GM12878 (cell line): ENCODE measurements around the gene CHMP4A. TPM values are rescaled to one million over a fixed set of nuclear protein-coding genes. Genes with fewer than 3 reads are reported as not detected.

Experiments used
- ATAC-seq: fragments of 200-7000 bp; cut with Tn5 transposase; 3 replicates; pipeline ENCODE4 v1.9.1; 2020; ENCODE audit warnings: mild to moderate bottlenecking, moderate library complexity
- BruUV-seq: library from RNA; stranded (reverse); fragments of 400-500 nt; replicated peaks from 2 replicates; lab custom pipeline; 2021; lab: Mats Ljungman, UMichigan
- CTCF ChIA-PET: fragments of 300-600 bp; sonication (Branson Sonifier 250); formaldehyde crosslinking; extraction: SDS; loops from one replicate; lab custom pipeline; 2021; ENCODE audit warnings: inconsistent platforms; lab: Yijun Ruan, JAX
- POLR2A ChIA-PET: fragments of 350-600 bp; formaldehyde crosslinking; extraction: SDS; loops from one replicate; lab custom pipeline; 2021; ENCODE audit warnings: inconsistent platforms; lab: Charles Lee
- RAD21 ChIA-PET: fragments of 300-600 bp; sonication (Branson Sonifier 250); formaldehyde crosslinking; loops from one replicate; lab custom pipeline; 2023; ENCODE audit warnings: antibody characterized with exemption; ENCODE audit not compliant: unreplicated experiment; lab: Charles Lee
- SMC1A ChIA-PET: fragments of 300-600 bp; sonication (Branson Sonifier 250); formaldehyde crosslinking; loops from one replicate; lab custom pipeline; 2023; ENCODE audit not compliant: unreplicated experiment, uncharacterized antibody; lab: Charles Lee
- DNase-seq: peaks from one replicate; pipeline ENCODE4 v3.0.0-alpha.2; 2011; ENCODE audit warnings: low read depth, low spot score
- FAIRE-seq: peaks from 3 replicates; lab custom pipeline; 2011; peaks lifted over from hg19 to GRCh38; lab: Jason Lieb, UNC
- H2AFZ ChIP-seq: 2 replicates; pipeline ENCODE4 v1.6.0; 2011; ENCODE audit warnings: low read depth, low read length, control low read depth; ENCODE audit not compliant: control insufficient read depth
- H3K27ac ChIP-seq: 2 replicates; pipeline ENCODE4 v1.5.1; 2011; ENCODE audit warnings: control low read depth; ENCODE audit not compliant: control insufficient read depth, insufficient read depth
- H3K27me3 ChIP-seq, 2 experiments: replicated peaks in 1 of 2; 2 replicates each; pipeline versions ENCODE4 v1.6.0 to v1.6.1; 2011; ENCODE audit warnings: low read length in 1 of 2; ENCODE audit not compliant: control insufficient read depth in 2 of 2, insufficient read depth in 2 of 2
- H3K36me3 ChIP-seq, 2 experiments: 2 replicates each; pipeline ENCODE4 v1.5.1; 2011; ENCODE audit warnings: low read length in 1 of 2; ENCODE audit not compliant: control insufficient read depth in 2 of 2, insufficient read depth in 2 of 2
- H3K4me1 ChIP-seq: 2 replicates; pipeline ENCODE4 v1.6.1; 2011; ENCODE audit warnings: mild to moderate bottlenecking, low read length, moderate library complexity, mixed read lengths; ENCODE audit not compliant: control insufficient read depth, insufficient read depth
- H3K4me2 ChIP-seq: 2 replicates; pipeline ENCODE4 v1.6.0; 2011; ENCODE audit warnings: control low read depth; ENCODE audit not compliant: control insufficient read depth, insufficient read depth
- H3K4me3 ChIP-seq: fragments of 200-600 bp; sonication (generic); 2 replicates; pipeline ENCODE4 v1.5.1; 2016
- H3K79me2 ChIP-seq: 2 replicates; pipeline ENCODE4 v1.6.0; 2011; ENCODE audit warnings: low read length; ENCODE audit not compliant: control insufficient read depth, insufficient read depth
- H3K9ac ChIP-seq: 2 replicates; pipeline ENCODE4 v1.8.0; 2011; ENCODE audit warnings: low read length, control low read depth, mixed read lengths; ENCODE audit not compliant: control insufficient read depth, insufficient read depth
- H3K9me3 ChIP-seq: replicated peaks from 3 replicates; pipeline ENCODE4 v1.5.1; 2011; ENCODE audit warnings: mild to moderate bottlenecking, low read length; ENCODE audit not compliant: control insufficient read depth, insufficient read depth
- H4K20me1 ChIP-seq: 2 replicates; pipeline ENCODE4 v1.6.0; 2011; ENCODE audit not compliant: control insufficient read depth, insufficient read depth
- E4F1 ChIP-seq: fragments of 450-650 bp; IDR thresholded peaks from 2 replicates; pipeline ENCODE4 v1.6.1; 2018; ENCODE audit warnings: borderline replicate concordance, mild to moderate bottlenecking; ENCODE audit not compliant: partially characterized antibody
- FOXM1 ChIP-seq: IDR thresholded peaks from 2 replicates; pipeline ENCODE4 v1.6.1; 2012; ENCODE audit warnings: low read depth, mild to moderate bottlenecking, inconsistent platforms, low read length, moderate library complexity
- IRF3 ChIP-seq: fragments of 450-650 bp; IDR thresholded peaks from 2 replicates; pipeline ENCODE4 v1.6.1; 2014; ENCODE audit warnings: mild to moderate bottlenecking
- MTA2 ChIP-seq: fragments of 450-650 bp; IDR thresholded peaks from 2 replicates; pipeline ENCODE4 v1.6.1; 2016; ENCODE audit warnings: low read depth, mild to moderate bottlenecking, moderate library complexity
- MYB ChIP-seq: fragments of 150-350 bp; IDR thresholded peaks from 2 replicates; pipeline ENCODE4 v1.6.1; 2014; ENCODE audit warnings: mild to moderate bottlenecking, low read depth, low read length, borderline replicate concordance
- NFYB ChIP-seq: IDR thresholded peaks from 2 replicates; pipeline ENCODE4 v1.6.1; 2011; ENCODE audit warnings: low read depth, mild to moderate bottlenecking, low read length, improper control_type of control experiment, moderate library complexity; ENCODE audit not compliant: insufficient read depth
- SIX5 ChIP-seq: IDR thresholded peaks from 2 replicates; pipeline ENCODE4 v1.6.1; 2011; ENCODE audit warnings: mild to moderate bottlenecking, low read depth, low read length, moderate library complexity; ENCODE audit not compliant: severe bottlenecking
- SMAD5 ChIP-seq: IDR thresholded peaks from 2 replicates; pipeline ENCODE4 v1.6.1; 2016; ENCODE audit warnings: antibody characterized with exemption, low read depth
- SMC3 ChIP-seq: IDR thresholded peaks from 2 replicates; pipeline ENCODE4 v1.6.1; 2011; ENCODE audit warnings: low read length, improper control_type of control experiment, borderline replicate concordance
- TARDBP ChIP-seq: IDR thresholded peaks from 2 replicates; pipeline ENCODE4 v1.6.1; 2016; ENCODE audit warnings: borderline replicate concordance
- YY1 ChIP-seq: IDR thresholded peaks from 2 replicates; pipeline ENCODE4 v1.6.1; 2011; ENCODE audit warnings: low read depth, mild to moderate bottlenecking, low read length
- ZNF217 ChIP-seq: fragments of 450-650 bp; IDR thresholded peaks from 2 replicates; pipeline ENCODE4 v1.6.1; 2017; ENCODE audit warnings: antibody characterized with exemption, mild to moderate bottlenecking
- ZNF622 ChIP-seq: fragments of 450-650 bp; IDR thresholded peaks from 2 replicates; pipeline ENCODE4 v1.6.1; 2017; ENCODE audit warnings: mild to moderate bottlenecking, inconsistent platforms
- ZSCAN29 ChIP-seq: fragments of 450-650 bp; IDR thresholded peaks from 2 replicates; pipeline ENCODE4 v1.6.1; 2017; ENCODE audit warnings: mild to moderate bottlenecking, moderate library complexity
- ZZZ3 ChIP-seq: IDR thresholded peaks from 2 replicates; pipeline ENCODE4 v1.6.1; 2011; ENCODE audit warnings: low read depth; ENCODE audit not compliant: control insufficient read depth, insufficient read length
- WGBS: methylation state at CpG from one replicate; pipeline ENCODE4 v1.1.6; 2016; ENCODE audit warnings: low lambda C conversion rate; ENCODE audit not compliant: insufficient replicate concordance, insufficient coverage; ENCODE audit errors: missing lambda C conversion rate; 5-methylcytosine and 5-hydroxymethylcytosine counted together
- in situ Hi-C: fragments of 300-500 bp; cut with MboI; formaldehyde crosslinking; loops from 9 replicates; pipeline ENCODE4 v1.14.3; 2018; ENCODE audit warnings: mixed read lengths
- intact Hi-C: fragments of 100-400 bp; cut with micrococcal nuclease; formaldehyde crosslinking; loops from one replicate; pipeline ENCODE4 v1.14.2; 2022; ENCODE audit not compliant: unreplicated experiment
- polyA plus RNA-seq, 11 experiments: library from polyadenylated mRNA; depleted of rRNA in 4 of 11; unstranded in 6 of 11; stranded (reverse) in 5 of 11; fragments of >200 nt; fragmentation: Nextera tagmentation in 4 of 11; fragmentation: Illumina TruSeq in 1 of 11; extraction: Ambion mirVana in 4 of 11; extraction: Trizol in 1 of 11; gene quantifications; 1 replicate in 1 of 11; 2 replicates in 10 of 11; pipeline versions ENCODE4 v1.2.1 to v1.2.3, GENCODE V29; 2011 to 2016; ENCODE audit warnings: inconsistent platforms in 2 of 11, missing spikeins in 2 of 11, low read depth in 1 of 11
- total RNA-seq, 4 experiments: library from RNA; depleted of rRNA in 3 of 4; stranded (reverse); fragments of >200 nt in 3 of 4; fragmentation: Illumina TruSeq in 1 of 4; extraction: Trizol in 1 of 4; gene quantifications; 2 replicates each; pipeline versions ENCODE4 v1.2.1 to v1.2.3, GENCODE V29; 2013 to 2021
- TF ChIP-seq, protein P1 (sequence below): IDR thresholded peaks from 2 replicates; pipeline ENCODE4 v1.6.1; 2012; ENCODE audit warnings: mild to moderate bottlenecking, low read depth, low read length

The CHMP4A gene
- total and polyA plus RNA-seq, 10 of the 15 experiments (the other 5 are each of a cell fraction or from before 2014, with no cell fraction given) = 35.5 to 151 (median 84.7) TPM

- TF ChIP-seq YY1 = no peak
- no peak for TF ChIP-seq ZNF217
- TF ChIP-seq MTA2 = no peak
- TF ChIP-seq FOXM1 = no peak
- TF ChIP-seq SMC3 = no peak
- no peak for TF ChIP-seq ZSCAN29
- no peak for TF ChIP-seq SIX5
- no peak for TF ChIP-seq TARDBP
- no peak for TF ChIP-seq E4F1
- no peak for TF ChIP-seq NFYB
- TF ChIP-seq, protein P1, sequence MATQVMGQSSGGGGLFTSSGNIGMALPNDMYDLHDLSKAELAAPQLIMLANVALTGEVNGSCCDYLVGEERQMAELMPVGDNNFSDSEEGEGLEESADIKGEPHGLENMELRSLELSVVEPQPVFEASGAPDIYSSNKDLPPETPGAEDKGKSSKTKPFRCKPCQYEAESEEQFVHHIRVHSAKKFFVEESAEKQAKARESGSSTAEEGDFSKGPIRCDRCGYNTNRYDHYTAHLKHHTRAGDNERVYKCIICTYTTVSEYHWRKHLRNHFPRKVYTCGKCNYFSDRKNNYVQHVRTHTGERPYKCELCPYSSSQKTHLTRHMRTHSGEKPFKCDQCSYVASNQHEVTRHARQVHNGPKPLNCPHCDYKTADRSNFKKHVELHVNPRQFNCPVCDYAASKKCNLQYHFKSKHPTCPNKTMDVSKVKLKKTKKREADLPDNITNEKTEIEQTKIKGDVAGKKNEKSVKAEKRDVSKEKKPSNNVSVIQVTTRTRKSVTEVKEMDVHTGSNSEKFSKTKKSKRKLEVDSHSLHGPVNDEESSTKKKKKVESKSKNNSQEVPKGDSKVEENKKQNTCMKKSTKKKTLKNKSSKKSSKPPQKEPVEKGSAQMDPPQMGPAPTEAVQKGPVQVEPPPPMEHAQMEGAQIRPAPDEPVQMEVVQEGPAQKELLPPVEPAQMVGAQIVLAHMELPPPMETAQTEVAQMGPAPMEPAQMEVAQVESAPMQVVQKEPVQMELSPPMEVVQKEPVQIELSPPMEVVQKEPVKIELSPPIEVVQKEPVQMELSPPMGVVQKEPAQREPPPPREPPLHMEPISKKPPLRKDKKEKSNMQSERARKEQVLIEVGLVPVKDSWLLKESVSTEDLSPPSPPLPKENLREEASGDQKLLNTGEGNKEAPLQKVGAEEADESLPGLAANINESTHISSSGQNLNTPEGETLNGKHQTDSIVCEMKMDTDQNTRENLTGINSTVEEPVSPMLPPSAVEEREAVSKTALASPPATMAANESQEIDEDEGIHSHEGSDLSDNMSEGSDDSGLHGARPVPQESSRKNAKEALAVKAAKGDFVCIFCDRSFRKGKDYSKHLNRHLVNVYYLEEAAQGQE = no peak
- TF ChIP-seq IRF3 = no peak
- no peak for TF ChIP-seq MYB
- TF ChIP-seq ZNF622 = no peak
- no peak for TF ChIP-seq SMAD5
- no peak for TF ChIP-seq ZZZ3
- H3K9me3 ChIP-seq = no peaks in the 10 kb centered on the region
- 98% methylated on average over 3 of the region's 3 CpGs for WGBS
- no peak for ATAC-seq
- peaks cover 35% of the 10 kb centered on the region for H3K79me2 ChIP-seq
- no peak overlapping the region for H2AFZ ChIP-seq
- no TSS peak for BruUV-seq
- no peak for DNase-seq
- peak overlapping the region; percentile 87 for H3K4me3 ChIP-seq
- H3K27me3 ChIP-seq = no peaks in the 10 kb centered on the region
- intact Hi-C loops (no loop called here), in situ Hi-C loops (no loop called here)
- FAIRE-seq = no peak
- no peak overlapping the region for H3K9ac ChIP-seq
- peaks cover 4 to 36% of the 10 kb centered on the region in 2 experiments for H3K36me3 ChIP-seq
- H3K27ac ChIP-seq = no peak overlapping the region
- H4K20me1 ChIP-seq = no peaks in the 10 kb centered on the region
- SMC1A ChIA-PET = interaction anchor here (0.8 to 2.8 kb wide), 8 partner anchors 8 to 45 kb away, joined by 3 to 12 read pairs (median 4); partner anchors contain the start of genes MDP1, RABGGTA and TINF2
- peaks cover 14% of the 10 kb centered on the region for H3K4me1 ChIP-seq
- RAD21 ChIA-PET = interaction anchor here (0.9 to 2.3 kb wide), 4 partner anchors 8 to 139 kb away, joined by 3 to 13 read pairs (median 4); partner anchors contain the start of gene TINF2
- POLR2A ChIA-PET = interaction anchor here (0.6 to 2.1 kb wide), 6 partner anchors 8 to 62 kb away, joined by 3 to 15 read pairs (median 4); partner anchors contain the start of genes MDP1 and TINF2
- CTCF ChIA-PET = interaction anchor here (0.7 to 3.0 kb wide), 13 partner anchors 8 to 126 kb away, joined by 3 to 12 read pairs (median 5); partner anchors contain the start of genes CHMP4A, CIDEB, MDP1 and RABGGTA
- H3K4me2 ChIP-seq = peak overlapping the region; percentile 93
Measured at GRCh38 chr14:24234095-24235005, 21.1 kb upstream of the CHMP4A start.
